HG03280 (cell line): ENCODE results near the gene MYBBP1A.

Experiments used
- ATAC-seq: cut with Tn5 transposase; IDR thresholded peaks from one replicate; pipeline ENCODE4 v1.9.1; 2021; ENCODE audit warnings: mild to moderate bottlenecking, moderate library complexity; ENCODE audit not compliant: unreplicated experiment

MYBBP1A gene

DNA sequence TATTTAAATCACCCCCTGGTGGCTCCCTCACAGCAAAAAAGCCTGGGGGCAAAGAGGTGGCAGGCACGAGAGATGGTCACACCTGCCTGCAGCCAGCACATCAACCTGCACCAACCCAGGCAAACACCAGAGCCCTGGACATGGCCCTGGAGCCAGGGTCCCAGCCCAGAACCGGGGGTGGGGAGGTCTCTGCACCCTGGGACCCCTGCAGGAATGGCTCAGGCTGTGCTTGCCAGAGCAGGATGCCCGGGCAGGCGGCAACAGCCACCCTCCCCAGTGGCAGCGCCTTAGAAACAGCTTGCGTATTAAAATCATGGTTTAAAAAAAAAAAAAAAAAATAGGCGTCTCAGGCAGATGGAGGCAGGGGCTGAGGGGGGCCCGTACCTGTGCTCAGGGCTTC lies 16.2 kb downstream of the MYBBP1A start:
- no peak for ATAC-seq

DNA sequence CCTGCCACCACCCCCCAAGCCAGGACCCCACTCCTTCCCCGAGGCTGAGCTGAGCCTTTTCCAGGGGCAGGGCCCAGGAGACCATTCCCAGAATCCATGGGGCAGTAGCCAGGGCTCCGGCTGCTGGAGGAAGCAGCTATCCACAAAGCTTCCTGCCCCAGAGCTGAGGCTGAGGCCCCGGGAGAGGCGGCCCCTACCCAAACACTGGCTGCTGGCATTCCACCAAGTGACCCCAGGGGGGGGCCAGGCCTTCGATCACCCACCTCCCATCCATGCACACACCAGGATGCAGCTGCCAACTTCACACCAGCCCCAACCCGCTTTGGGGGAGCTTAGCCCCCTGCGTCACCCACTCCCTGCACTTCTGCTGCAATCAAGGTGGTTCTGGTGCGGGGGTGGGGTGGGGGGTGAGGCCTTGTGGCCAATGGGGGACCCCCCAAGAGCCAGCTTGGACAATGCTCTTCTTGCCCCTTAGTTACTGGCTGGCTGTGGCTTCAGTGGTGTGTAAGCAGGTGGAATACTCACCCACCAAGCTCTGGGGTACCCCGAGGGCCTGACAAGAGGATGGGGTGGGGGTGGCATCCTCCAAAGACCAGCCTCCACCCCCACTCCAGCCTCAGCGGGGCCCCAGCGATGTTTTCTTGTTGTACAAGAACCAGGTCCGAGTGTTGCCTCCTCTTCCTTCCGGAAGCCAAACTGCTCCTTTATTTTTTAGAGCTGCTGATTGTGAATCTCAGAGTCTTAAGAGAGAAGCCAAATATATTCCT lies 16.8 kb downstream of the MYBBP1A start:
- ATAC-seq: no peak

DNA sequence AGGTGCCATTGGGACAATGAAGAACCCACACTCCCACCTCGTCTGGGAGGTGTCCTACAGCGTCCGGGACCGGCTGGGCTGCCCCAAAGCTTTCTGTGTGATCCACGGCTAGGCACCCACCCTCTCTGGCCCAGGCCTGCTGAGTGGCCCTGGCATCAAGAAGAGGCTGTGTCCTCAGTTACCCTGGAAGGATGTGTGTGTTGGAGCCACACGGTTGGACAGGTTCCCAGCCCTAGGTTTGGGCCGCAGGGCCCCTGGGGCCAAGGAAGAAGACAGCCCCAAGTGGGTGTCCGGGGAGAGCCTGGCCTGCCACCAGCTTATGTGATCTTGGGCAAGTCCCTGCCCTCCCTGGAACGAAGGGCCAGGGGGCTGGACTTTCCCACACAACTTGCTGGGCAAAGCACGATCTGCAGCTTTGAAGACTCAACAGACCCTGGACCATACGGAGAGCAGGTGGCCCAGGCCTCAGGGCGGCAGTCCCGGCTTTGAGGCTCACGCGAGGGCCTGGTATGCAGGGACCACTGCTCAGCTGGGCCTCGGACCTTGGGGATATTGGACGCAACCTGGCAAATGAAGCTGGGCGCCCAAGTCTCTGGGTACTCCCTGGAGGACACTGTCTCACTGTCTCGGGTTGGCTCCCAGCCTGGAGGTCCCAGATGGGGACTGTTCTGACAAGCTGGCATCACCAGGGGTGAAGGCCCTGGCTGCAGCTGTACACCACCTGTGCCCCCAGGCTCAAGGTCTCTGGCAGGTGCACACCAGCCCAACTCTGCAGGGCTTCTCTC lies 17.5 kb downstream of the MYBBP1A start:
- no peak for ATAC-seq

DNA sequence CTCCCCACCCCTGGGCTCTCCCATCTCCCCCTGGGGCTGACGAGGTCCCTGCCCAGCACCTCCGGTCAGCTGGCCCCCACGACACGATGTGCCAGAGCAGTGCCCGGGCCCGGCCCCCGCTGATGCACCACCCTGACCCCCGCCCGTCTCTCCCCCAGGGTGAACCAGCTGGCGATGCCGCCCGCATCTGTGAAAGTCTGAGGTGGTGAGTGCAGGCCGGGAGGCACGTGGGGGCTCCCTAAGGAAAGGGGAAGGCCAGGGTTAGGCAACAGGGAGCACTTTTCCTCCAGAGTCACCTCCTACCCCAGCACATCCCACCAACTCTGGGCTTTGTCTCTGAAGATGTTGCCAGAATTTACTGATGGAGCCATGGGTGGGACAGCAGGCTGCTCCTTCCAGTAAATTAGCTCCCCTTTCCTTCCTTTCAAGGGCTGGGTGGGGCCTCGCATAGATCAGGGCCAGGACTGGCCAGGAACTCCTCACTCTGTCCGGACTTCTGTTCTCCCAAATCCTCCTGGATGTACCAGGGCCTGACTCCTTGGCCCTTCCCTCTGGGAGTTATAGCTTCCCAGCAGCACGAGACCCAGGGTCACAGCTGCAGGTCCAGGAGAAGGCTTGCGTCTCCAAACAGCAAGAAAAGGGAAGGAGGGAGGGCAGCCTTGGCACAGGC lies 18.3 kb downstream of the MYBBP1A start:
- no peak for ATAC-seq

DNA sequence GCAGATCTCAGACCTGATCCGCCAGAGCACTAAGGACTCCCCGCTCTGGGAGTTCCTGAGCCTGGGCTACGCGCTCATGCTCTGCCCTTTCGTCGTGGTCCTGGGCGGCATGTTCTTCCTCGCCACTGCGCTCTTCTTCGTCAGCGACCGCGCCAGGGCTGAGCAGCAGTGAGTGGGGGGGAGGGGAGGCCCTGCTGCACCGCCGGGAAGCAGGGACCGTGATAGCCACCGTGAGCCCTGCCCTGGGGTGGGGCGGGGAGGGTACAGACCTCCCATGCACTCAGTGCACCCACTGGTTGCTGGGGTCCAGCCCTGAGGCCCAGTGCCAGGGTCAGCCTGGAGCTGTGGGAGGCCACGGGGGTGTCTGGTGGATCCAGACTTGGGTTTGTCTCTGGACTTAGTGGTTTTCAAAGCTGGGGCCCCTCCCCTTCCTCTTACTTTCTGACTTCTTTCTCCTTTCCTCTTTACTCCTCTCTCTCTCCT lies 18.9 kb downstream of the MYBBP1A start:
- ATAC-seq: no peak

DNA sequence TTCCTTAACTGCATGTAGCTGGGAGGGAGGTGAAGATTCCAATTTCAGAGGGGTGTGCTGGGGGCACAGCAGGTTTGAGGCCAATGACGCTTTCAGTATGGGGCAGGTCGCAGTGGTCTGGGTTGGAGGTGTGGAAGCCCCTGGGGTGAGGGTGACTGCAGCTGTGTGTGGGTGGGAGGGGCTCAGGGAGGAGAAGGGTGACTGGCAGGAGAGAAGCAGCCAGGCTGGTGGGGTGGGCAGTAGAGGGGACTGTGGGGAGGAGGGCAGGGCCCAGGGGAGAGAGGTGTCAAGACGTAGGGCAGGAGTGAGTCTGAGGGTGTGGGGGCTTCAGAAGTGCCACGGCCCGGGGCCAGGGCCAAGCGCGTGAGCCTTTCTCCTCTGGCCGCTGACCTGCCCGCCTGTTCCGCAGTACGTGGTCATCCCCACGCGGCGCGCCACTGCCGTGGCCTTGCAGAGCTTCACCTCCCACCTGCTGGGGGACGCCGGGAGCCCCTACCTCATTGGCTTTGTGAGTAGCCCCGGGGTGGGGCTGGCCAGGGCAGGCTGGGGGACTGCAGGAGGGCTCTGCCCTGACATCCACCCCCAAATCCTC lies 19.4 kb downstream of the MYBBP1A start:
- no peak for ATAC-seq

DNA sequence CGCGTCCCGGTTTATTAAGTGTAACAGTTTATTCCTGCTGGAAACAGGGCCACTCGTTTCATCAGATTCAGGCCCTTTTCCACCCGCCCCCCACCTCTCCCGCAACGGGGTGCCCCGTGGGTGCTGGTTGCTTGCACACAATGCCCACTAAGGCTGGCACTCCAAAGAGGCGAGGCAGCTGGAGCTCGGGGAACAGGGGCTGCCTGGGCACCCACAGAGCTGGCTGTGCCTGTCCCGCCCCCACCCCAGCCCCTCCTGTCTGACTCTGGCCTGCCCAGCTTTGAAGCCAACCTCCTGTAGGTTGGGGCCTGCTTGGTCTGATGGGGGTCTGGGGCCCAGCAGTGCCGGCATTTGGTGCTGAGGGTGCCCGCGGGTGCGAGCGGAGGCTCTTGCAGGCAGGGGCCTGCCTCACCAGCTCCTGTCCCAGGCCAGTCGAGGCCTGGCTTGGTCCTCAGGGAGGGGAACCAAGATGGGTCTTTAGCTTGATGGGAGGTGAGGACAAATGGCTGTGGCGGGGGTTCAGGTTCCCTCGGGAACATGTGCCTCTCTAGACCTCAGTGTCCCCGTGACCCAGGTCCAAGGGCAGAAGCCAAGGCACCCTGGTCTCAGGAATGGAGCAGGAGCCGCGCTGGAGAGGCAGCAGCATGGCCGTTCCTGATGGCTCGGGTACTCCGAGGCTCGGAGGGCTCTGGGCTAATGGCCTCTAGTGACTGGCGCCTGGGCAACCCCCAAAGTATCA lies 20.1 kb downstream of the MYBBP1A start:
- ATAC-seq: no peak

DNA sequence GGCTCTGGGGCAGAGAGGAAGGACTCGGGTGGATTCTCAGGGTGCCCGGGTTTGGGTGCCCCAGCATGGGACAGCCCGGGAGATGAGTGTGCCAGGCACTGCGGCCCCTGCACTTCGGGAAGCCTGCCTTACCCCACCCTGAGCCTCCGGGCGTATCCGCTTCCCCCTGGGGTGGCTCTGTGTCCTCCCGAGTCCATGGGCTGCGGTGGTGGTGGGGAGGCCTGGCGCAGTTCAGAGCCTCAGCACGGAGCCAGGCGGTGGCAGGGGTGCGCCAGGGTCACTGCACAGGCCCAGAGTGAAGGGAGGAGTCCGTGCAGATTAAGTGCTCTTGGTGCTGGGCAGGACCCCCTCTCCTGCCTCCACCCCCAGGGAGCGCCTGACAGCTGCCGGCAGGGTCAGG lies 20.7 kb downstream of the MYBBP1A start:
- no peak for ATAC-seq

DNA sequence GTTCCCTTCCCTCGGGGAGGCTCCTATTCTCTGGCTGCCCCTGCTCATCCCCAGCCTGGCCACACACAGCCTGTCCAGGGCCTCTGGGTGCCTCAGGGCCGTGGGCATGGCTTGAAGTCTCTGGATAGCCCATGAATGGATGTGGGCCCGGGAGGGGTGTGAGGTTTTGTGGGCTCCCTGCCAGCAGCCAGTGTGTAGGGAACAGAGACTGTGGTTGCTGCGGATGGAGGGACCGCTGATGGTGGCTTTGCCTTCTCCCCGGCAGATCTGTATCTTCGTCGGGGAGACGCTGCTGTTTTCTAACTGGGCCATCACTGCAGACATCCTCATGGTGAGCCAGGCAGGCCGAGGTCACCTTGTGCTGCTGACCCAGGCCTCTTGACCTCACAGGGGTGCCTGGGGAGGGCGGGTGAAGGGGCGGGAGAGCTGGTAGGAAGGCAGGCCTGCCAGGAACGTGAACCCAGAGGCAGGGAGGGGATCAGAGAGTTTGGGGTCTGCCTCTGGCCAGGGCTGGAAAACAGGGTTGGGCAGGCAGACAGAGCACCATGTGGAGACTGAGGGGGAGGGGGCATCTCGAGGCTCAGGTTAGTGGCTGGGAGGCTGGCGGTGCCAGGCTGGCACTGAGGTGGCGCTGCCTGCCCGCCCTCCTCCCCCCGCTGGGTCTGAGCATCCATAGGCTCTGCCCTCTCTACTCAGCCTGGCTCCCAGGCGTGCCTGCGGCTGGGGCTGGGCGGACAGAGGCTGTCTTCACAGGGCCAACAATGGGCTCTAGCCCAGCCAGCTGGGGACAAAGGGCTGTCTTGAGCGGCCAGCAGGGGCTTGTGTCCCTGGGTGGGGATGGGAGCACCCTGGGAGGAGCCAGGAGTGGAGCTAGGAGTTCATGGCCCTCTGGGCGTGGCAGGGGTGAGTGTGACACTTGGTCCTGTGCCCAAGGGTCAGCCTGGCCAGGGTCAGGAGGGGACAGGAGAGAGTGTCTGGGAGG lies 21.4 kb downstream of the MYBBP1A start:
- no peak for ATAC-seq

DNA sequence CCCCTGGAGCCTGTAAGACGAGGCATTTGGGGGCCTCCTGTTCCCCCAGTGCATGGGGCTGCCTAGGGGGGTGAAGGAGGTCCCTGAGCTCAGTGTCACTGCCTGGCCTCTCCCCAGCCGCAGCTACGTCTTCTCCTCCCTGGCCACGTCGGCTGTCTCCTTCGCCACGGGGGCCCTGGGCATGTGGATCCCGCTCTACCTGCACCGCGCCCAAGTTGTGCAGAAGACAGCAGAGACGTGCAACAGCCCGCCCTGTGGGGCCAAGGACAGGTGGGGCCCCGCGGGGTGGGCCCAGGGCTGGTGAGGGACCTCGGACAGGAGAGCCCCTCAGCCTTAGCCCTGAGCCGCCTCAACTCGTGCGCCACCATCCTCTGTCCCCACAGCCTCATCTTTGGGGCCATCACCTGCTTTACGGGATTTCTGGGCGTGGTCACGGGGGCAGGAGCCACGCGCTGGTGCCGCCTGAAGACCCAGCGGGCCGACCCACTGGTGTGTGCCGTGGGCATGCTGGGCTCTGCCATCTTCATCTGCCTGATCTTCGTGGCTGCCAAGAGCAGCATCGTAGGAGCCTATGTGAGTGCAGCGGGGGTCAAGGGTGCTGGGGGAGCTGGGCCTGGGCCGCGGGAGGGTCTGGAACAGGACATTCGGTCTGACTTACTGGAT lies 22.2 kb downstream of the MYBBP1A start:
- ATAC-seq: no peak

DNA sequence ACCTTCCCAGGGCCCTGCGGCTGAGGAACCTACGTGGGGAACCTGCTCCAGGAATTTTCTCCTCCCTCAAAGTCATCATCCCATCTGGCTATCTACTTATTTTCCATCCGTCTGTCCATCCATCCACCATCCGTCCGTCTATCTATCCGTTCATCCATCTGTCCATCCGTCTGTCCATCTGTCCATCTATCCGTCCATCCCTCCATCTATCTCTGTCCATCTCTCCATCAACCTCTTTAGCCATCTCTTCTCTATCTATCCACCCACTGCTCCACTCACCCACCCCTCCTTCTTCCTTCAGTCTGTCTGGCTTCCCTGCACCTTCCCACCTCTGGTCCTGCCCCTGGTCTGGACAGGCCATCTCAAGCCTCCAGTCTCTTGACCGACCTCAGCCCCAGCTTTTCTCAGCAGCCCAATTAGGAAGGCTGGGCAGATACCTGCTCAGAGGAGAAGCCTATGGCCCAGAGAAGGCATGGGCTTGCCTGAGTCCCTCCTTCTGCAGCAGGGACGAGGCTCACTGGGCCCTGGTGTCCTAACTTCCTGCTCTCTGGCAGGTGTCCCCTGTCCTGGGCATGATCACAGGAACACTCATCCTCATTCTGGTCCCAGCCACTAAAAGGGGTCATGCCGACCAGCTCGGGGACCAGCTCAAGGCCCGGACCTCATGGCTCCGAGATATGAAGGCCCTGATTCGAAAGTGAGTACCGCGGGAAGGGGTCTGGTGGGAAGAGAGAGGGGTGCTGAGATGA lies 23.0 kb downstream of the MYBBP1A start:
- no peak for ATAC-seq

DNA sequence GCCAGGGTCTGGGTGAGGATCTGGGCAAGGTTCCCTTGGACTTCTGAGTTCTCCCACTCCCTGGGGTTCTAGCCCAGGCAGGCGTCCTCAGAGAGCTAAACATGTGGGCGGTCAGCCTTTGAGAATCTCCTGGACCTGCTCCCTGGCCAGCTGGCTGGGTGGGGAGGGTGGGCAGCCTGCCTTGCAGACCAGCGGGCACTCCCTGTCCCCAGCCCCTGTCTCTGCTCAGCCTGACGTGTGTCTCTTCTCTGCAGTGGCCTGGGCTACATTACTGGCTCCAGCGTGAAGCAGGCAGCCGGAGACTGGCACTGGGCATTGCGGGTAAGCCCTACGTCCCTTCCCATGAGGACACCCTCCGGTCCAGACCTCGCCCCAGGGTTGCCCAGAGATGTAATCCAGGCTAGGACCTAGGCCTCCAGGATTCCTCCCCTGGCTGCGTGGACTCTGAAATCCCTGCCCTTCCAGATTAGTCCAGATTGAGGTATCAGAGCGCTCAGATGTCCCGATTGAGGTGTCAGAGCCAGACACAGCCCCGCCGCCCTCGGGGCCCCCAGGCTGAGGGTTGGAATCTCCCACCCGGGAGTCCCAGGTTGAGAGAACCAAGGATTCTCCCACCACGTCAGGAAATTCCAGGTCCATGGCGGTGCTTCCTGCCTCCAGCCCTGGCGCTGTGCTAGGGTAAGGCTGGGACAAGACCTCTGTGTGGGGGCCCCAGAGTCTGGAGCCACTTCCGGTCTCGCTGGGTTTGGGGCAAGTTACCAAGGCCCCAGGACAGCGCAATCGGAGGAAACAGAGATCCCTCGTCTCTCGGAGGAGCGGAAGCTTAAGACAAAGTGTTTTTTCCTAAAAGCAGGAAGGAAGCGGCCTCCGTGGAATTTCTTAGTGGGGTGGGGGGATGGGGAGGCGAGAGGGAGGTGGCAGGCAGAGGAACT lies 24.1 kb downstream of the MYBBP1A start:
- no peak for ATAC-seq

DNA sequence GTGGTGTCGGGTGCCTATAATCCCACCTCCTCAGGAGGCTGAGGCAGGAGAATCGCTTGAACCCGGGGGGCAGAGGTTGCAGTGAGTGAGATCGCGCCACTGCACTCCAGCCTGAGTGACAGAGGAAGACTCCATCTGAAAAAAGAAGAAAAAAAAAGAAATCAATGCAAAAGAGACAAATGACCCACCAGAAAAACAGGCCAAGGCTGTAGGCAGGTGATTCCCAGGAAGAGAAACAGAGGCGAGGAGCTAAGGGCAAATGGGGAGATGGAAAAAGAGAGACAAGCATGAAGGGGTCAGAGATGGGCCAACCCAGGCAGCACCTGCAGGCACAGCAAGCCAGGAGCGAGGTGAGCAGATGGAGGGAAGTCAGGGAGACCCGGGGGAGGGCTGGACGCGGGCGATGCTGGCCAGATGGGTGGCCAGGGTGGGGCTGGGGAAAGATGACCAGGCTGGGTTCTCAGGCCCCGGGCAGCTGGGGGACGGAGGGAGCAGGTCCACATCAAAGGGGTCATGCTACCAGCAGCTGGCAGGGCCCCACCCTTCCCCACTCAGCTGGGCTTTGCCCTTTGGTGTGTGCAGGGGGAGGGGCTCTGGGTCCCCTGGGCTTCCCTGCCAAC lies 25.5 kb downstream of the MYBBP1A start:
- ATAC-seq: no peak

DNA sequence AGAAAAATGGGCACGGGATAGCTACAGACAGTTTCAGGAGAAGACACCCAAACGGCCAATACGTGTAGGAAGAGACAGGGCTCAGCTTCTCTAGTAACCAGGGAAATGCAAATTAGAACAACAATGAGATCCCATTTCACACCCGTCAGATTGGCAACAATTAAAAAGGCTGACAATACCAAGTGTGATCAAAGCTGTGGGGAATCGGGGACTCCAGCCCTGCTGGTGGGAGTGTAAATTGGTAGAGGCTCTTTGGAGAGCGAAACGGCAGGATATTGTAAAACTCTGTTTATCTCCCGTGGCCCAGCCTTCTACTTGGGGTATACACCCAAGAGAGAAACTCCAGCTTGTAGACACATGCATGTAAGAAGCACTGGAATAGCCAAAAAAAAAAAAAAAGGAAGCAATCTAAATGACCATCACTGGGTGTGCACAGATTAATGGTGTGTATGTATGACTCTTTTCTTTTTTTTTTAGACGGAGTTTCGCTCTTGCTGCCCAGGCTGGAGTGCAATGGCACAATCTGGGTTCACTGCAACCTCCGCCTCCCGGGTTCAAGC lies 27.5 kb downstream of the MYBBP1A start:
- no peak for ATAC-seq

DNA sequence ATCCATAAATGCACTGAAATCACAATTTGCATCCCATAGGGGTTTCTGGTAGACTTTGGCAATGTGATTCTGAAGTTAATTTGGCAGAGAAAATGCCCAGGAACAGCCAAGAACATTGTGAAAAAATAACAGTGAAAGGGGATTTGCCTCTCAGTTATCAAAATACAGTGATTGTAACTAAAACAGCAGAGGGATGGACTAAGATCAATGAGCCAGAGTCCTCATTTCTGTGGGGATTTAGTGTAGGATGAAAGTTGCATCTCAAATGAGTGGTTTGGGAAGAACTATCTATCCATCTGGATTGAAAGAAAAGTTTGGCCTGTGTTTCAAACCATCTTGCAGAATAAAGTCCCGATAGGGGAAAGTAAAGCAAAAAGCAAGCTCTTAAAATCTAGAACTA lies 28.1 kb downstream of the MYBBP1A start:
- ATAC-seq: no peak

DNA sequence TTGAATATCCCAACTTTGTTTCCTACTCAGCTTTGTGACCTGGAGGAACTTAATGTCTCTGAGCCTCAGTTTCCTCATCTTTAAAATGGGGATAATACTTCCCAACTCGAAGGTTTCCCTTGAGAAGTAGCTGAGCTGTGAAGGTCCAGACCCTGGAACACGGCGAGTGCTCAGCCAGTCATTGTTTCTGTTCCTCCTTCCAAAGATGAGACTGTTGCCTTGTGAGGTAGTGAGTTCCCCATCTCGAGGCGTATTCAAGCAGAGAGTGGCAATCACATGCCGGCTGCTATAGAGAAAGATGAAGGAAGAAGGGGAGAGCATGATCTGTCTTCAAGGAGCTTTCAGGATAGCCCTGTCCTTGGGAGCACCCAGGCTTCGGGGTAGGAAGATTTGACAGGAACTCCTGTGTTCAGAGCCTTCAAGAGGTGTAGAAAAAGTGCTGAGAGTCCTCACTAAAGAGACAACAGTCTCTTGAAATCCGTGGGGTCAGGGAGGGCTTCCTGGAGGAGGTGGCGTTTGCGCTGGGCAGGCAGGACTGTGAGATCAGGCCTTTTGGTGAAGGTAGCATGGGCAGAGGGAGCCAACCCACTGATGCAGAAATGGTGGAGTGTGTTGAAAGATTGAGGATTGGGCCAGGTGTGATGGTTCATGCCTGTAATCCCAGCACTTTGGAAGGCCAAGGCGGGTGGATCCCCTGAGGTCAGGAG lies 29.3 kb downstream of the MYBBP1A start:
- no peak for ATAC-seq
